Mucosa of stomach (tissue), 1 donor: Measurements from ENCODE around the gene LDB2.

Experiments used
- H3K27me3 ChIP-seq: one replicate; pipeline ENCODE4 v1.7.0; 2013; ENCODE audit warnings: mild to moderate bottlenecking, low read length; ENCODE audit not compliant: control insufficient read depth, insufficient read depth
- H3K36me3 ChIP-seq: one replicate; pipeline ENCODE4 v1.7.0; 2013; ENCODE audit warnings: low read length; ENCODE audit not compliant: control insufficient read depth, insufficient read depth
- H3K4me1 ChIP-seq: one replicate; pipeline ENCODE4 v1.7.0; 2013; ENCODE audit warnings: mild to moderate bottlenecking, low read length; ENCODE audit not compliant: control insufficient read depth, insufficient read depth
- H3K4me3 ChIP-seq: one replicate; pipeline ENCODE4 v1.7.0; 2013; ENCODE audit warnings: low read length
- H3K9ac ChIP-seq: one replicate; pipeline ENCODE4 v1.7.0; 2013; ENCODE audit warnings: mild to moderate bottlenecking, low read length, moderate library complexity
- H3K9me3 ChIP-seq: one replicate; pipeline ENCODE4 v1.7.0; 2013; ENCODE audit warnings: mild to moderate bottlenecking, low read length, moderate library complexity; ENCODE audit not compliant: control insufficient read depth
- donor health status: Pancreatic carcinoma.

Gene LDB2

DNA sequence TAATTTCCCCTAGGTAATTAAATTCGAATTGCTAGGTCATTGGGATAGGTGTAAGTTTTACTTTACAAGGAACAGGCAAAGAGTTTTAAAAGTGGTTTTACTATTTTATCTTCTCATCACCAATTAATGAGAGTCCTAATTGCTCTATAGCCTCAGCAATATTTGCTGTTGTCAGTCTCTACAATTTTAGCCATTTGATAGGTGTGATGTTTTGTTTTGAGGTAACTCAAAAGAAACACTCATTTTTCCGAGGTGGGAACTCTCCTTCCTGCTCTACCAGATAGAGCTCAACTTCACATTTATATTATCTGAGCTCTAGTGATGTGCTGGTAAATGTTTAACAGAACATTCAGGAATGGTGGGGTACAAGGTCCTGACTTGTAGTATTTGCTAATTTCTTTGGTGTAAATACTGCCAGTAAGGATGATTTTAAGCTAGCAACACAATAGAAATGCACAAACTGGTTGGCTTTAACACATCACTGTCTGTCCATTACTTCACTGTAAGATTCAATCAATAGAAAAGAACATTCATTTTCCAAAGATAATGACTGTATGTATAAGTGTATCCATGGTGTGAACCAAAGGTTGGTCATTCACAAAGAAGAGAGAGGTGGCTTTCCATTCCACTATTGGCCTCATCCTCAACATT, 62.7 kb downstream of the LDB2 start:
- H3K4me1 ChIP-seq = no peaks in the 10 kb centered on the region
- H3K27me3 ChIP-seq = no peaks in the 10 kb centered on the region
- no peak overlapping the region for H3K4me3 ChIP-seq
- H3K9me3 ChIP-seq = no peaks in the 10 kb centered on the region
- no peak overlapping the region for H3K9ac ChIP-seq
- no peaks in the 10 kb centered on the region for H3K36me3 ChIP-seq

DNA sequence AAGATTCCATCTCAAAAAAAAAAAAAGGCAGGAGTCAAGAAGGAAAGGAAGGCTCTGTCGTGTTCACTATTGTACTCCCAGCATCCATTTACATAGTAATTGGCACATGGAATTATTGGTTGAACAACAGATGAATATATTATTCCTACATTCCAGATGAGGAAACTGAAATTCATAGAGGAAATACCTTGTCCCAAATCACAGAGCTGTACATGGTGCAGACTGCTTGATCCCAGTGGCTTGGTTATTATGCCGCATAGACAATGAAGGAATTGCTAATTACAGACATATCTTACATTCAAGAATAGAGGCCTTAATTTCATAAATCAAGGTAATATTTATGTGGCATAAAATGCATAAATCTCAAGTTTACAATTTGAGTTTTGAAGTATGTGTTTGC, 63.6 kb downstream of the LDB2 start:
- no peaks in the 10 kb centered on the region for H3K9me3 ChIP-seq
- H3K4me3 ChIP-seq = no peak overlapping the region
- no peaks in the 10 kb centered on the region for H3K36me3 ChIP-seq
- no peaks in the 10 kb centered on the region for H3K27me3 ChIP-seq
- no peak overlapping the region for H3K9ac ChIP-seq
- H3K4me1 ChIP-seq = no peaks in the 10 kb centered on the region

DNA sequence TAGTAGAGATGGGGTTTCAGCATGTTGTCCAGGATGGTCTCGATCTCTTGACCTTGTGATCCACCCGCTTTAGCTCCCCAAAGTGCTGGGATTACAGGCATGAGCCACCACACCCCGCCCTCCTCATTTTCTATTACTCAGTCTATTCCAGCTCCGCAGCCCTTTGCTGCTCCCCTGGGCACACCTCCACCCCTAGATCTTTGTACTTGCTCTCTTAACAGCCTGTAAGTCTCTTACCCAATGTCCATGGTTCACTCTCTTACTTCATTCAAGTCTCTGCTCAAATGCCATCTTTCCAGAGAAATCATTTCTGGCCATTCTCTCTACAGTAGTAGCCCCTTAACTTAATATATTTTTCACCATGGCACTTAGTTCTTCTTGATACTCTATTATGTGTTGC, 64.7 kb downstream of the LDB2 start:
- Histone ChIP-seq H3K36me3 (no peaks in the 10 kb centered on the region), H3K9ac (no peak overlapping the region), H3K9me3 (no peaks in the 10 kb centered on the region), H3K4me3 (no peak overlapping the region), H3K27me3 (no peaks in the 10 kb centered on the region), H3K4me1 (no peaks in the 10 kb centered on the region)

- no peak overlapping the region for H3K4me3 ChIP-seq
- no peak overlapping the region for H3K9ac ChIP-seq
- H3K36me3 ChIP-seq = no peaks in the 10 kb centered on the region
- no peaks in the 10 kb centered on the region for H3K4me1 ChIP-seq
- H3K9me3 ChIP-seq = no peaks in the 10 kb centered on the region
- no peaks in the 10 kb centered on the region for H3K27me3 ChIP-seq
Observed at GRCh38 chr4:16830081-16830480, 68.4 kb downstream of the LDB2 start.

DNA sequence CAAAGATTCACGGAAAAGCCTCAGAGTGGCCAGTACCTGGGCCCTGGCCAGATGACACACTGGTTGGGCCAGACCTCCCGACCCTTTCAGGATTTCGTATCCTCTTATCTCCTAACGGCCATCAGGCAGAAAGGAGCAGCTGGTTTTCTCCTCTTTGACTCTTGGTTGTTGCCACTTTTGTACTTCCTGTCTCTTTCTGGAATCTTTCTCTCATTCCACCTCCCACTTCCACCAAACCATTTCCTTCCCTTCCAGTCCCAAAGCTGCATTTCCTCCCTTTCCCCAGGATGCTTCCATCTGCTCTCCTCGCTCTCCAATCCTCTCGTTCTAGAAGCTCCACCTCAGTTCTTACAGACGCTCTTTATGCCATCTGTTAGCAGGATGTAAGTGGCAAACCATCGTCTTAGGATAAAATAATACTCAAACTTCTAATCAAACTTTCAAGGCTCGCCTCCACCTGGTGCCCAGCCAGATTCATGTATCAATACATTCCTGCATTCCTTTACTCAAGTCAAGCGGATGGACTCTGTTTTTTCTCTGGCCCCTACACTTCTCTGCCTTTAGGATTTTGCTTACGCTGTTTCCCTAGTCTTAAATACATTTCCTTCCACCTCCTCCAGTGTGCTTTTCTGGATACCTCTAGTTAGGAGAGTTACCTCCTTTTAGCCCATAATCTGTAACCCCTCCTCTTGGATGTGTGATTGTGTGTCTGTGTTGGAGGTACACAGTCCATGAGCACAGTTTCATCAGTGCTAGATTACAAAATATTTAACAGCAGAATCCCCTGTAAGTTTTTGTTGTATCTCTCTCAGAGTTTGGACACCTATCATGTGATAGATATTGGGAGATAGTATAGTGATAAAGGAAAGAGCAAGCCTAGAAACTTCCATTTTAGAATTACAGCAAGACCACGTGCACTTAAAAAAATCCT, 70.4 kb downstream of the LDB2 start:
- Histone ChIP-seq H3K36me3 (no peaks in the 10 kb centered on the region), H3K4me3 (no peak overlapping the region), H3K4me1 (peaks cover 8% of the 10 kb centered on the region), H3K9ac (no peak overlapping the region), H3K9me3 (no peaks in the 10 kb centered on the region), H3K27me3 (no peaks in the 10 kb centered on the region)

GRCh38 chr4:16827045-16827444, 71.4 kb downstream of the LDB2 start:
- Histone ChIP-seq H3K27me3 (no peaks in the 10 kb centered on the region), H3K4me3 (no peak overlapping the region), H3K4me1 (peaks cover 8% of the 10 kb centered on the region), H3K9me3 (no peaks in the 10 kb centered on the region), H3K9ac (no peak overlapping the region), H3K36me3 (no peaks in the 10 kb centered on the region)

DNA sequence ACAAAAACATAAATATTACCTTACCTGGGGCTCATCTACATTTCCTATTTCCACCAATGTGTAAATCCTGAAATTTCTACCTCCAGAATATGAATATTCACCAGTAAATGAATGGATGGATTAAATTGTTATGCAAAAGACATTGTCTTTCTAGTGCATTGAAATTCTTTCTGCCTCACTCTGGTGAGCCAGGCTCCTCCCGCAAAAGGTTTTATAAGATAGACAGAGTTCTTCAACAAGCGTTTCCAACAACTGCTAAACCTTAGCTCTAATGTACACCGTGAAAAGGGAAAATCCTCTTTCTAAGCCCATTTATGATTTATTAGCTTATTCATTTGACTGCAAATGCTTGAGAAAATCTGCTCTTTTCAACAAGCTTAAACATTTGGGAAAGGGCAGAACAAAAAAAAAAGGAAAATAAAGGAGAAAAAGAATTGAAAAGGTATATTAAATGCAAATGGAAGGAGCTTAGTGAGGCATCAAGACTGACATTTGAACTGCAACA, 72.0 kb downstream of the LDB2 start:
- no peak overlapping the region for H3K9ac ChIP-seq
- H3K36me3 ChIP-seq = no peaks in the 10 kb centered on the region
- no peaks in the 10 kb centered on the region for H3K9me3 ChIP-seq
- no peaks in the 10 kb centered on the region for H3K27me3 ChIP-seq
- H3K4me1 ChIP-seq = peaks cover 8% of the 10 kb centered on the region
- no peak overlapping the region for H3K4me3 ChIP-seq

GRCh38 chr4:16824278-16824806, 74.1 kb downstream of the LDB2 start:
- Histone ChIP-seq H3K4me3 (no peak overlapping the region), H3K4me1 (peaks cover 8% of the 10 kb centered on the region), H3K36me3 (no peaks in the 10 kb centered on the region), H3K27me3 (no peaks in the 10 kb centered on the region), H3K9ac (no peak overlapping the region), H3K9me3 (no peaks in the 10 kb centered on the region)

GRCh38 chr4:16820329-16820728, 78.1 kb downstream of the LDB2 start:
- Histone ChIP-seq H3K9ac (no peak overlapping the region), H3K36me3 (no peaks in the 10 kb centered on the region), H3K27me3 (no peaks in the 10 kb centered on the region), H3K4me1 (peaks cover 8% of the 10 kb centered on the region), H3K9me3 (no peaks in the 10 kb centered on the region), H3K4me3 (no peak overlapping the region)

DNA sequence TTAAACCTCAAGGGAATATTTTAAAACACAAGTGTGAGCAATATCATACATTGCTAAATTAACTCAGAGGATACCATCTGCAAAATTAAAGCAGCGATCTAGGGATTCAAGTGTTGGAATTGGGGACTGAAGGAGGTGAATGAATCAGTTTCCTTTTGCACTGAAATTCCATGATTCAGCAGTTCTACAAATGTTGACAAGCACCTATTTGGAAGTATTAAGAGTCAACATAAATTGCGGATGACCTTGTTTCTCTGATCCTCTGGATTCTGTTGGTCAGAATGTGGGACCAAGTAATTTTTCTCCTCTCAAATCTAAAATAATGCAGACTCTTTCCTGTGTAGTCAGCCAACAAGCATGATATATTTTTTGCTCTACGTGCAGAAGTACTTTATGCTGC, 78.8 kb downstream of the LDB2 start:
- Histone ChIP-seq H3K9ac (no peak overlapping the region), H3K36me3 (no peaks in the 10 kb centered on the region), H3K4me1 (peaks cover 6% of the 10 kb centered on the region), H3K27me3 (no peaks in the 10 kb centered on the region), H3K9me3 (no peaks in the 10 kb centered on the region), H3K4me3 (no peak overlapping the region)

DNA sequence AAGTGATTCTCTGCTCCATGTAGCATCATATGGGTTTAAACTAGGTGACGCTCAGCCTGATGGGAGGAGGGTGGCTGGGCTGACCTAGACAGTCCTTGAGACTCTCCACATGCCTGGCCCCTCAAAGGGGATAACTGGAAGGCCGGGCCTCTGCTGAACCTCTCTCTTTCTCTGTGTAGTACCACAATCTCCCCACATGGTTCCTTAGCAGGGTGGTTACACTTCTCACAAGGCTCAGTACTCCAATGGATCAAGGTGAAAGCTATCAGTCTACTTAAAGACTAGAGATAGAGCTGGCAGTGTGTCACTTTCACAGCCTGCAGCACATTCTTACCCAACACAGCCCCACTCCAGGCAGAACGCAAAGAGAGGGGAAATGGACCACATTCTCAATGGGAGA, 80.4 kb downstream of the LDB2 start:
- Histone ChIP-seq H3K27me3 (no peaks in the 10 kb centered on the region), H3K4me1 (no peaks in the 10 kb centered on the region), H3K4me3 (no peak overlapping the region), H3K9ac (no peak overlapping the region), H3K9me3 (no peaks in the 10 kb centered on the region), H3K36me3 (no peaks in the 10 kb centered on the region)

GRCh38 chr4:16817286-16817685, 81.2 kb downstream of the LDB2 start:
- Histone ChIP-seq H3K9ac (no peak overlapping the region), H3K4me3 (no peak overlapping the region), H3K9me3 (no peaks in the 10 kb centered on the region), H3K27me3 (no peaks in the 10 kb centered on the region), H3K4me1 (no peaks in the 10 kb centered on the region), H3K36me3 (no peaks in the 10 kb centered on the region)
